GM12878 (cell line): Measurements from ENCODE around the gene ERC2.

Experiments
- ELK1 ChIP-seq: IDR thresholded peaks from 2 replicates; pipeline ENCODE4 v1.6.1; 2012; ENCODE audit warnings: low read depth, low read length, improper control_type of control experiment
- NFIC ChIP-seq: IDR thresholded peaks from 2 replicates; pipeline ENCODE4 v1.6.1; 2012; ENCODE audit warnings: low read depth, mild to moderate bottlenecking, inconsistent platforms, low read length, moderate library complexity
- POLR2A ChIP-seq: IDR thresholded peaks from 2 replicates; pipeline ENCODE4 v1.6.1; 2011; ENCODE audit warnings: low read depth, mild to moderate bottlenecking, low read length
- POLR2AphosphoS5 ChIP-seq: IDR thresholded peaks from 2 replicates; pipeline ENCODE4 v1.6.1; 2011; ENCODE audit warnings: mild to moderate bottlenecking, low read length, inconsistent platforms
- SMC3 ChIP-seq: IDR thresholded peaks from 2 replicates; pipeline ENCODE4 v1.6.1; 2011; ENCODE audit warnings: low read length, improper control_type of control experiment, borderline replicate concordance
- ZBED1 ChIP-seq: IDR thresholded peaks from 2 replicates; pipeline ENCODE4 v1.6.1; 2016; ENCODE audit warnings: borderline replicate concordance
- TF ChIP-seq, protein P1 (sequence below), 3 experiments: IDR thresholded peaks in 2 of 3; conservative IDR thresholded peaks in 1 of 3; 2 replicates each; pipeline ENCODE4 v1.5.1; 2011; ENCODE audit warnings: low read depth in 3 of 3, low read length in 3 of 3, mild to moderate bottlenecking in 3 of 3, control low read depth in 2 of 3, moderate library complexity in 2 of 3, inconsistent platforms in 1 of 3, mixed read lengths in 1 of 3; ENCODE audit not compliant: control insufficient read depth in 2 of 3, insufficient read depth in 1 of 3; ENCODE audit errors: extremely low read depth in 1 of 3

GRCh38 chr3:55537563-55537962 lies 930.7 kb downstream of the ERC2 start:
- no peak for TF ChIP-seq POLR2A
- no peak for TF ChIP-seq POLR2AphosphoS5
- TF ChIP-seq ELK1 = no peak
- no peak for TF ChIP-seq ZBED1
- TF ChIP-seq, protein P1, sequence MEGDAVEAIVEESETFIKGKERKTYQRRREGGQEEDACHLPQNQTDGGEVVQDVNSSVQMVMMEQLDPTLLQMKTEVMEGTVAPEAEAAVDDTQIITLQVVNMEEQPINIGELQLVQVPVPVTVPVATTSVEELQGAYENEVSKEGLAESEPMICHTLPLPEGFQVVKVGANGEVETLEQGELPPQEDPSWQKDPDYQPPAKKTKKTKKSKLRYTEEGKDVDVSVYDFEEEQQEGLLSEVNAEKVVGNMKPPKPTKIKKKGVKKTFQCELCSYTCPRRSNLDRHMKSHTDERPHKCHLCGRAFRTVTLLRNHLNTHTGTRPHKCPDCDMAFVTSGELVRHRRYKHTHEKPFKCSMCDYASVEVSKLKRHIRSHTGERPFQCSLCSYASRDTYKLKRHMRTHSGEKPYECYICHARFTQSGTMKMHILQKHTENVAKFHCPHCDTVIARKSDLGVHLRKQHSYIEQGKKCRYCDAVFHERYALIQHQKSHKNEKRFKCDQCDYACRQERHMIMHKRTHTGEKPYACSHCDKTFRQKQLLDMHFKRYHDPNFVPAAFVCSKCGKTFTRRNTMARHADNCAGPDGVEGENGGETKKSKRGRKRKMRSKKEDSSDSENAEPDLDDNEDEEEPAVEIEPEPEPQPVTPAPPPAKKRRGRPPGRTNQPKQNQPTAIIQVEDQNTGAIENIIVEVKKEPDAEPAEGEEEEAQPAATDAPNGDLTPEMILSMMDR (IDR thresholded peaks at IDR 0.05 in 2 of 3, conservative IDR thresholded peaks at IDR 0.05 in 1 of 3; ENCODE audit: control insufficient read depth in 2 of 3, extremely low read depth in 1 of 3, insufficient read depth in 1 of 3, low read depth in 3 of 3, low read length in 3 of 3) = no peak
- no peak for TF ChIP-seq NFIC
- no peak for TF ChIP-seq SMC3
